ENCODE measurements around the gene GRM5. TPM values are rescaled to one million over a fixed set of nuclear protein-coding genes. Genes with fewer than 3 reads are reported as not detected.

Gene GRM5
- total RNA-seq, 4 donors from 2014 or later = 0.16 to 0.44 (median 0.19) TPM; not detected in 1

DNA sequence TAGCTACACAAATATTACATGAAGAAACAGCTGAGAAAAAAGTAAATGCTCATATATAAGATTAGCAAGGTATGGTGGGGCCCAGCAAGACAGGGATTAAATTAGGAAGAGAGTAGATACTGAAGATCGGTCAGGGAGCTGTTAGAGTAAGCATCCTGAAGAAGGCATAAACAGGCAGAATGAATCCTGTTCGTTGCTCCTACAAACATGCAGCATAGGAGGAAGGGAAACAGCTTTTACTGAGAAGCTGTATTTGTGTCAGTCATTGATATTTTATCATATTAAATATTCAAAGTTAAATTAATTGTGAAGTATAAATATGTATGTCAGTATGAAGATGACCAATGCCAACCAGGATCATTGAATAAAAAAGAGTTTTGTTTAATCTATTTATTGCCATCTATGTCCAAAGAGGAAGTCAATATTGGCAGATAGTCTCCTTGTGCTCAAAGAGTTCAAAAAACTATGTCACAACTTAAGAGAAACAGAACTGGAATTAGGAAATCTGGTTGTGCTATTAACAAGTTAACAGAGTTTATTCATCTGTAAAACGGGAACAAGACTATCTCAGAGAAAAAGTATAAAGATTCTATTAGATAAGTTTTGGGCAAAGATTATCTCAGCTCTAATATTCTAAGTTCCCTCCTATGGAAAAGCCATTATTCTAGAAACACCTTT, 255.2 kb downstream of the GRM5 start:
- TF ChIP-seq, protein P1, sequence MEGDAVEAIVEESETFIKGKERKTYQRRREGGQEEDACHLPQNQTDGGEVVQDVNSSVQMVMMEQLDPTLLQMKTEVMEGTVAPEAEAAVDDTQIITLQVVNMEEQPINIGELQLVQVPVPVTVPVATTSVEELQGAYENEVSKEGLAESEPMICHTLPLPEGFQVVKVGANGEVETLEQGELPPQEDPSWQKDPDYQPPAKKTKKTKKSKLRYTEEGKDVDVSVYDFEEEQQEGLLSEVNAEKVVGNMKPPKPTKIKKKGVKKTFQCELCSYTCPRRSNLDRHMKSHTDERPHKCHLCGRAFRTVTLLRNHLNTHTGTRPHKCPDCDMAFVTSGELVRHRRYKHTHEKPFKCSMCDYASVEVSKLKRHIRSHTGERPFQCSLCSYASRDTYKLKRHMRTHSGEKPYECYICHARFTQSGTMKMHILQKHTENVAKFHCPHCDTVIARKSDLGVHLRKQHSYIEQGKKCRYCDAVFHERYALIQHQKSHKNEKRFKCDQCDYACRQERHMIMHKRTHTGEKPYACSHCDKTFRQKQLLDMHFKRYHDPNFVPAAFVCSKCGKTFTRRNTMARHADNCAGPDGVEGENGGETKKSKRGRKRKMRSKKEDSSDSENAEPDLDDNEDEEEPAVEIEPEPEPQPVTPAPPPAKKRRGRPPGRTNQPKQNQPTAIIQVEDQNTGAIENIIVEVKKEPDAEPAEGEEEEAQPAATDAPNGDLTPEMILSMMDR (IDR thresholded peaks at IDR 0.05; ENCODE audit: low read depth) = no peak

DNA sequence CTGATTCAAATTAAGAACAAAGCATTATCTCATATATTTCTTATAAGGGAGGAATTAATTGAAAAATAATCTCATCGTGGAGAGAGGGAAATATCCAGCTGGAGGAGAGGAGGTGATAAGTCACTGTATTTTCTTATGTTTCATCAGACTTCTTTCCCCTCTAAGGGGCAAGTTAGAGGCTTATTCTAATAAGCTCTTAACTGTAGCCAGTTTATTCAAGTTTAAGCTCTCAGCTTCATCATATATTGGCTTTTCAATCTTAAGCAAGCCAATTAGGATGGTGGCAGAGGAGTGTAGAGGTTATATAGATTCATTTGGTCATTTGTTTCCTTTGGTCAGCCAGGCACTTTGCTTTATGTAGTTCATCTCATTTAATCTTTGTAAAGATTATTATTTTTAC, 256.7 kb downstream of the GRM5 start:
- TF ChIP-seq, protein P1 (IDR thresholded peaks at IDR 0.05; ENCODE audit: low read depth) = no peak

DNA sequence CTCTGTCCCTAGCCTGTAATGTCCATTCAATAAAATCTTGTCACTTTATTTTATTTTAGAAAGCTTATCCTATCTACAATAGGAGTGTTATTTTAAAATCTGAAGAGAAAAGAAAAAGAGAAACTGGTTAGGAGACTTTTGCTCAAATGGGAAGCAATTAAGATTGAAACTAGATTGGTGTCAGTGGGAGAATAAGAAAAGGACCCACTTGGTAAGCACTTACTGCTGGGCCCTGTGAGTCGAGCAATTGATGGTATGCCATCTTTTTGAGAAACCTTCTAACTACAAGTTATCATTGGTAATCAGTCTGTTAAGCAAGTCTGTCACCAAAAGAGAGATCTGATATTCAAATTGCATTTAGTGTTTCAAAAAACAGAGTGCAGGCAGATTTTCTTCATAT, 258.4 kb downstream of the GRM5 start:
- TF ChIP-seq, protein P1 (IDR thresholded peaks at IDR 0.05; ENCODE audit: low read depth) = no peak

DNA sequence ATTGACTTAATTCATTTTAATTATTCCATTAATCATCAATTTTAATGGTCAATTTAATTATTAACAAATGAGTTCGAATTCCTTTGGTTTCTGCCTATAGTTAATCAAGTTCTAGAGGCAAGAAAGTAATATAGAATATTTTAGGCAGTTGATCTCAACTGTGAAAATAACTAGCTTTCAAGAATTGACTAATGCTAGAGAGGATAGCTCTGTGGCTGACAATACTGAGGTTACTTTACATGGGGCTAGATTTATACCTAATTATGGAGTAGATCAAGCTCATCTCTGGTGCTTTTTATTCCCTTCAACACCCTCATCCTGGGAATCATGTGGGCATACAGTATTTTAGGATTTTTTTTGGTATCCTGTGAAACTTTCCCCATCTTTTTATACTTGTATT, 259.4 kb downstream of the GRM5 start:
- TF ChIP-seq, protein P1 (IDR thresholded peaks at IDR 0.05; ENCODE audit: low read depth) = no peak

DNA sequence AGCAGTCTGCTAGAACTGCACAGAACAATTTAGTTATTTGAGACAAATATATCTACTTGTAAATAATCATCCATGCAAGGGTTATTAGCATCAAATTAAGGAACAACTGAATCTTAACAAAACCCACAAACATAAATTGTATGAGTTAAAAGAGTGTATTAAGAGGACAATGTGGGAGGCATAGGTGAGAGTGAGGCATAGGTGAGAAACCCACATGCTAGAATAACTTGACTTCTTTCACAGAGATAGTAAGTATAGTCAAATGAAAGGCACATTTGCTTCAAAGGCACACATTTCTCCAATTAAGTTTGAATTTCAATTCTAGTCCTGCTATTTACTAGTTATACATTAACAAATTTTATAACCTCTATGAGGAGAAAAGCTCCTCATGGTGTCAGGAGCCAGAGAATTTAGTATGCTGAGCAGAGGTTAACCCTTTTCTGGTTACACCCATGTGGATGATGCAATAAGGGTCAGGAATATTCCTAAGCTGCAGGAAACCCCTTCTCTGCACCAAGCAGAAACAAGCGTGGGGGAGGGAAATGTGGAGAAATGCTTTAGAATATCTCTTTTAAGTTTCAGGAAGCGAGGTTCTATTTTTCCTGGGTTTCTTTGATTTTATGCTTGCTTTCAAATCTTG, 264.2 kb downstream of the GRM5 start:
- TF ChIP-seq, protein P1 (IDR thresholded peaks at IDR 0.05; ENCODE audit: low read depth) = no peak

DNA sequence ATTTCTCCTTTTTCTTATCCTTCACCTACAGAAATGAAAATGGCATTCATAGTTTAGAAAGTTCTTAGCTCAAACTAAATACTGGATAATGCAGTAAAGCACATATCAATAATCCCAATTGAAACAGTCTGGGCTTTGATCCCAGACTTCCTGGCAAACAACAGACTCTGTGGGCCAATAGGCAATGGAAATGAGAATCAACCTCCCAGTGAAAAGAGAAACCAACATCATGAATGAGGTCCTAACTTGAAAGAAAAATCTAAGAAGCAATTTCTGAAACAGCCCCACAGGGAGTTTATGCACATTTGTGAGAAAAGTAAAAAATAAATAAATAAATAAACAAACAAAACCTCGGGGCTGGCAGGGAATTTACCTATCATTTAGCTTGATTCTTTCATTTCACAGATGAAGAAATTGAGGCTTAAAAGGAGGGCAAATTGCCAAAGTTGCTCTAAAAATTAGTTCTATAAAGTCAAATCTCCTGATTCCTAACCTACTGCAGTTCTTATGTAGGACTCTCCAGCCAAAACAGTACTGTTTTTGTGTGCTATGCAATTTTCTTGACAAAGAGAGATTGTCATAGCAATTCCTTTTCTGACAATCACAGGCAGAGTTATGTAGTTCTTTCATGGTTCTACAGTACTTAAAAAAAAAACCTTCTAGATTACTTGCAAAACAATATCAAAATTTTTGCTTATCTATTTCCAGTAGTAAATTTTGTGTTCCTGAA, 265.8 kb downstream of the GRM5 start:
- TF ChIP-seq, protein P1 (IDR thresholded peaks at IDR 0.05; ENCODE audit: low read depth) = no peak

DNA sequence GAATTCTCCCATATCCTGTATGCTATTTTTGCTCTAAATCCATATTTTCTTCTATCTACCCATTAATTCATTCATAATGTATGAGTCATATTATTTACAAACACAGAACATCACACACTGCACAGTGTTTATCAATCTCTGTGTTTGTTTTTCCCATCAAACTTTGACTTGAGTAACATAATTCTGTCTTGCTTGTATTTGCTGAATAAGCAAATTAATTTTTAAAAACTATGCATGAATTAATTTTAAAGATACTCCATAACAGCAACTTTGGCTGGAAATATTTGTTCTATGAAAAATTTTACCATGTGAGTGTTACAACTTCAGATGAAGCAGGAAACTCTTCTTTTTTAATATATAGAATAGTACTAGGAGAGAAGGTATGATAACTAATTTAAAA, 275.6 kb downstream of the GRM5 start:
- TF ChIP-seq, protein P1 (IDR thresholded peaks at IDR 0.05; ENCODE audit: low read depth) = no peak
